Effector CD4-positive, alpha-beta T cell (primary cell): ENCODE results near the gene SAPCD2.

Source experiments
- DNase-seq: peaks from one replicate; pipeline ENCODE4 v3.0.0-alpha.2; 2020

SAPCD2 gene

DNA sequence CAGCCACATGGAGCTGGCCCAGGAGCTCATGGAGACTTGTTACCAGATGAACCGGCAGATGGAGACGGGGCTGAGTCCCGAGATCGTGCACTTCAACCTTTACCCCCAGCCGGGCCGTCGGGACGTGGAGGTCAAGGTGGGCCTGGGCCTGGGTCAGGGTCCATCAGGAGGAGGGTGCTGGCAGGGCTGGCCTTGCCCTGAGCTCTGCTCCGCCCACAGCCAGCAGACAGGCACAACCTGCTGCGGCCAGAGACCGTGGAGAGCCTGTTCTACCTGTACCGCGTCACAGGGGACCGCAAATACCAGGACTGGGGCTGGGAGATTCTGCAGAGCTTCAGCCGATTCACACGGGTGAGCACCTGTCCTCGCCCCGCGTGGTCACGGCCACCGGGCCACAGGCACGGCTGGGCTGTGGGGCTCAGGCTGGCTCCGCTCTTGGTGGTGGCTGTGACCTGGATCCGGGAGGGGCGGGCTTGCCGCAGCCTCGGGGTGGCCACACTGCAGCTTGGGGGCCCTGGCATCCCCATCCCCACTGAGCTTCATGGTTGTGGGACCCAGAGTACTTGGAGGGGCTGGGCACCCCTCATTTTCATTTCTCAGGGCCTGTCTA lies 37.1 kb upstream of the SAPCD2 start:
- no peak for DNase-seq

DNA sequence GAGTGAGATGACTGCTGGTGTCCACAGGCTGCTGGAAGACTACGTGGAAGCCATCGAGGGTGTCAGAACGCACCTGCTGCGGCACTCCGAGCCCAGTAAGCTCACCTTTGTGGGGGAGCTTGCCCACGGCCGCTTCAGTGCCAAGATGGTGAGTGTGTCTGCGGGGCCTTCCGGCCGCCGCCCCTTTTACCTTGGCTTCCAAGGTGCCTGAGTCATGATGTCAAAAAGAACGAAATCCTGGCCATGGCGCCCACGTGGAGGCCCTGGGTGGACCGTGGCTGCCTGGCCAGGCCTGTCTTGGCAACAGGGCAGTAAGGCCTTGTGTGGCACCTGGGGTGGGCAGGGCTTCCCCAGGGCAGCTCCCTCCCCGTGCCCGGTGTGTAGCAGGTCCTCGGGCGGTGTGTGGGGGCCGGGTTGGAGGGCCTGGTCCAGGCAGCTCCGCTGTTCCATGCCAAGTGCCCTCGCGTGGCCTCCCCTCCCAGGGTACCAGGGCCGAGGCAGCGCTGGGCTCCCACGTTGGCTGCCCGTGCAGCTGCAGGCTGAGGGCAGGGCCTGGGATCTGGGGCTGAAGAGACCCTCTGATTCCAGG lies 36.4 kb upstream of the SAPCD2 start:
- no peak for DNase-seq

DNA sequence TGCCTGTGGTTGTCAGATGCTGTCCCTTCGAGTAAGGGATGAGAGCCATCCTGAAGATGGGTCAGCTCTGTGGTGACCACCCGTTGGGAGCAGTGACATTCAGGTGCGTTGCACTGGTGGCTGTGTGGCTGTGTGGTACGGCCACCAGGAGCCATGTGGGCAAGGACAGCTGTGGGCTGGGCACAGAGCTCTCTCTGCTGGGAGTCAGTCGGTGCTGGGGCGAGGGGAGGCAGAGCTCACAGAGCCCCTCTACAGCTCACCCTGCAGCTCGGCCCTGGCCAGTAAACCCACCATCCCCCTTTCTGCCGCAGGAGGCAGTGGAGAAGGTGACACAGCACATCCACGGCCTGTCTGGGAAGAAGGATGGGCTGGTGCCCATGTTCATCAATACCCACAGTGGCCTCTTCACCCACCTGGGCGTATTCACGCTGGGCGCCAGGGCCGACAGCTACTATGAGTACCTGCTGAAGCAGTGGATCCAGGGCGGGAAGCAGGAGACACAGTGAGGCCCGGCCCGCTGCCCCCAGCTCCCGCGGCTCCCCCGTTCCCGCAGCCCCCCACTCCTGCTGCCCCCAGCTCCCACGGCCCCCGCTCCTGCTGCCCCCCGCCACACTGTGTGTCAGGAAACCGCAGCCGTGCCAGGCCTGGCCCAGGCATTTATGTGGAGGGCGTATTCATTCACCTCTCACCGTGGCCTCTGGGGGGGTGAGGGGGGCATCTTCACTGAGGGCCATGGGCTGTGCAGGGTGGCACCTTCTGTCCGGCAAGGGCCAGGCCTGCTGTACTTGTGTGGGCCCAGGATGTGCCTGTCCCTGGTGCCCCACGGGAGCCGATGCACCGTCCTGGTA lies 35.7 kb upstream of the SAPCD2 start:
- DNase-seq, result no peak

DNA sequence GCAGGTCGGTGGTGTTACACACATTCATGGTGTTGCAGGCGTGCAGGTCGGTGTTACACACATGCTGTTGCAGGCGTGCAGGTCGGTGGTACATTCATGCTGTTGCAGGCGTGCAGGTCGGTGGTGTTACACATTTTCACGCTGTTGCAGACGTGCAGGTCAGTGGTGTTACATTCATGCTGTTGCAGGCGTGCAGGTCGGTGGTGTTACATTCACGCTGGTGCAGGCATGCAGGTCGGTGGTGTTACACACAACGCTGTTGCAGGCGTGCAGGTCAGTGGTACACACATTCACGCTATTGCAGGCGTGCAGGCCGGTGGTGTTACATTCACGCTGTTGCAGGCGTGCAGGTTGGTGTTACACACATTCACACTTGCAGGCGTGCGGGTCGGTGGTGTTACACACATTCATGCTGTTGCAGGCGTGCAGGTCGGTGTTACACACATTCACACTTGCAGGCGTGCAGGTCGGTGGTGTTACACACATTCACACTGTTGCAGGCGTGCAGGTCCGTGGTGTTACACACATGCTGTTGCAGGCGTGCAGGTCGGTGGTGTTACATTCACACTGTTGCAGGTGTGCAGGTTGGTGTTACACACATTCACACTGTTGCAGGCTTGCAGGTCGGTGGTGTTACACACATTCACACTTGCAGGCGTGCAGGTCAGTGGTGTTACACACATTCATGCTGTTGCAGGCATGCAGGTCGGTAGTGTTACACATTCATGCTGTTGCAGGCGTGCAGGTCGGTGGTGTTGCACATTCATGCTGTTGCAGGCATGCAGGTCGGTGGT lies 33.0 kb upstream of the SAPCD2 start:
- DNase-seq, result no peak

DNA sequence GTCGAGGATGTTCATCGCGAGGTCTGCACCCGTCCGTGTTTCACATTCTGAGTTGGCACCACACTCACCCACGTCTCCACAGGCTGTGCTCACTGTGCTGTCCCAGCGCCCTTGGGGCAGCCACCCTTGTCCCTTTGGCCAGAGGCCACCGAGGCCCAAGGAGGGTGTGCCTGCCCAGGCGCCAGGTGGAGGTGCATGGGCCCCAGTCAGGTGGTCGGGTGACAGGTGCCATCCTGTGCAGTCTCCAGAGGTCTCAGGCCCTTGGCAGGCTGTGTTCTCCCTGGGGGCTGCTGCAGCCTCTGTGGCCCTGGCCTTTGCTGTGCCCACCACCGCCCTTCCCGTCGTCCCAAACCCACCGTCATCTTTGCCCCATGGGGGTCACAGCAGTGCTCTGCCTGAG lies 28.9 kb upstream of the SAPCD2 start:
- no peak for DNase-seq

DNA sequence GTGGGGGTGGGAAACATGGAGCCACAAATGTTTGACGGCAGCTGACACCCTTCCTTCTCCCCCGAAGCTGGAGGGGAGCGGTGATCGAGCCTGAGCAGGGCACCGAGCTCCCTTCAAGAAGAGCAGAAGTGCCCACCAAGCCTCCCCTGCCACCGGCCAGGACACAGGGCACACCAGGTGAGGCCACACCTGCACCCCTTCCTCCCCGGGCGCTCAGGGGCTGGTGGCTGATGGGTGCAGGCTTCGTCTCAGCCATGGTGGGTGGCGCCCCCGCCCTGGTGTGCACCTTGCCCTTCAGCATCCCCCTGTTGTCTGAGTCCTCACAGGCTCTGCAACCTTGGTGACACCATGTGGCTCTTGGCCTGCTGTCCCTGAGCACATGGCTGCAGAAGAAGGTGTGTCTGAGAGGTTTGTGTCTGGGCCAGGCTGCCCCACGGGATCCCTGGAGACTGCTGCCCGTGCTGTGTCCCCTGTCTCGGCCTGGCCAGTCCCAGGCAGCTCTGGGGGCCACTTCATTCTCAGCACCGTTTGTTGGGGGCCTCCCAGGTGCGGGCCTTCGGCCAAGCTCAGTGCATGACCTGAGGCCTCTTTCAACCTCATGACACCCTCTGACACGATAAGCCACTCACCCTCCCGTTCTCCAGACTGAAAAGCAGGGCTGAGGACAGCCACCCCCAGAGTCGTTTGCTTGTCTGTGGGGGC lies 27.6 kb upstream of the SAPCD2 start:
- DNase-seq, result no peak

DNA sequence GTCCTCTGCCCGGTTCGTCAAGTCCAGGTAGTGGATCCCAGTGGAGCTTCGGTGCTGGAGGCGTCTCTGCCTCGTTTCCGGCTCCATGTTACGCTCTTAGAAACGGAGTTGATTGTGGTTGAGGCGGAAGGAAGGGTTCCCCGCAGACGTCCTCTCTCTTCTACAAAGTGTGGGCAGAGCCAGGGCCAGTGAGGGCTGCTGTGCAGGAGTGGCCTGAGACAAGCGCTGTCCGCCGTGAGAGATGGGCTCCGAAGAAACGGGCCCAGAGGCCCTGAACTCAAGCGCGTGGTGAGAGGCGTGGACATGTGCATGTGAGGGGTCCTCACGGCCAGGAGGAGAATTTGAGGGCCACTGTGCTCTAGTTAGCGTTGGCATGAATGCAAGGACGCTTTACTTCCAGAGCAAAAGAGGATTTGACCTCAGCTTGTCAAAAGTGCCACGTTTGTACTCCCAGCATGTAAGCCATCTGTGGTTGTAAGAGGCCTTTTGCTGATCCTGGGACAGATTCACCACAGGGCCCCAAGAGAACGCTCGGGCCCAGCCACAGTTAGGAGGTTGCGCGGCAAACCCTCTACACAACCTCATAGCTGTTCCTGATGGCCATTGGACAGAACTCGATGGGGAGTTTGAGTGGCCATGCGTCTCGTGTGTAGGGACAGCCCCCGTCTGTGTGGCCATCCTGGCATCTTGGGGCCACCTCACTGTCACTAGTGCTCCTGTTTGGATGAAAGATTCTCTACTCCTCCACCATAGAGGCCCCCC lies 26.6 kb upstream of the SAPCD2 start:
- DNase-seq, result no peak

DNA sequence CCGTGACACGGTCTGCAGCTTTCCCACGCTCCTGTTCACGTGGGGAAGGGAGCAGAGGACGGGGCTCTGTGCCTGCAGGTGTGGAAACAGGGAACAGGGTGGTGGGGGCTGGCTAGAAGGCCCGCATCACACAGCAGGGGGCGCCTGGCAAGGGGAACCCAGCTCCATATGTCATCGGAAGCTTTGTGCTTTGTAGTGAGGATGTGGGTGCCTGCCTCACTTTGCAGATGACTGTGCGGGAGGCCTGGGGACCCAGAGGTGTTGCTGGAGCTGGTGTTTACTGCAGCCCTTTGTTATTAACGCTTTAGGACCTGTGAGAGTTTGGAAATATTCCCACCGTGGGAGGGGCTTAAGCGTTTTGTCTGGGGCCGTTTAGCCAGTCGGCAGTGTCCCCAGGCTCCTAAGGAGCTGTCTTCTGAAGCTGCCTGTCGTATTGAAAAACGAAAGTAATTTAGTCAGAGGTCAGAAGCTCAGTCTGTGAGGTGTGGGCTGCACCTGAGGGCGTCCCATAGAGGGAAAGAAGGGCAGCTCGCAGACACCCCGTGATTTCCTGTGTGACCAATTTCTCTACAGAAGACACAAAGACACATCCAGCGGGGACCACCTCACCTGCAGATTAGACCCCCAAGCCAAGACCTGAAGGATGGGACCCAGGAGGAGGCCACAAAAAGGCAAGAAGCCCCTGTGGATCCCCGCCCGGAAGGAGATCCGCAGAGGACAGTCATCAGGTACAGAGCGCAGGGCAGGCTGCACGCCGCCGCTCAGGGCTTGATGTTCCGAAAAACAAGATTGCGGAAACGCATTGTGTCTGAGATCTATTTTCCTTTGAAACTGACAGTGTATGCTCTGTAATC lies 25.5 kb upstream of the SAPCD2 start:
- peak; percentile 87 for DNase-seq

DNA sequence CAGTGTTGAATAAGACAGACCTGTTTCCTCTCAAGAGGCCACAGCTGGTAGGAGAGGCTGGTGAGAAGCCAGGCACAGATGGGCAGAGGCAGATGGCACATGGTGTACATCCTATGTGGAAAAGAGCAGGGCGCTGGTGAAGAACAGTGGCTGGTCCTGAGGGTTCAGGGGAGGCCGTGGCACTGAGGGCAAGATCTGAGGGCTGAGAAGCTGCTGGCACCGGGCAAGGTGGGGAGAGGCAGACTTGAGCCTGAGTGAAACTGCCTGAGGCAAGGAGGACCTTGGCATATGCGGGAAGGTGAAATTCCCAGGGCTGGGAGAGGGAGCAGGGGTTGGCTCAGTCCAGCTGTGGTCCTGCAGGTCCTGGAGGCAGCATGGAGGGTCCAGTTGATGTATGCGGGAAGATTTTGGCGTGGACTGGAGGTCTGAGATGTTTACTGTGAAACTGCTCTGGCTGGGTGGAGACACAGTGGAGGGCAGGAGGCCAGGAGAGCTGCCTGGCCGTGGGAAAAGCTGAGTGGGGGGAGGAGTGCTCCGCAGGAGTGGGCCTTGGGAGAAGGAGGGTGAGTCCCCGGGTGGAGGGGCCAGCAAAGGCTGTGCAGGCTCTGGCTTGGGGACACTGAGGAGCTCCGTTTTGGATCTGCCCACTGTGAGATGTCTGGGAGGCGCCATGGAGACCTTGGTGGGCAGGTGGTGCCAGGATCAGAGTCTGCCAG lies 19.0 kb upstream of the SAPCD2 start:
- DNase-seq, result no peak

DNA sequence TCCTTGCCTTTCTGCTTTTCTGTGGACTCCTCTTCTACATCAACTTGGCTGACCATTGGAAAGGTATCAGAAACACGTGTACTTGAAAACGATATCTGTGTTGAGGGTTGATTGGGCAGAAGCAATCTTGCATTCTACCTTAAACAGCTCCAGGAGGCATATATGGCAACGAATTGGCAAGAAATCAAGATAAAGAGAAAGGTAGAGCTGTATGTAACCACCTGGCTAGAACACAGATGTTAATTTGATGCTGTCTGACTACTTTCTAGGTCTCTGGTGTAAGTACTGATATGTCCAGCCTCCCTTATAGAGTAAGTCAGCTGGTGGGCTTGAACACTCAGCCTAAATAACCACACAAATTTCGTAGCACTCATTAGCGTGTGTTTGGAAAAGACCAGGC lies 17.8 kb upstream of the SAPCD2 start:
- no peak for DNase-seq

DNA sequence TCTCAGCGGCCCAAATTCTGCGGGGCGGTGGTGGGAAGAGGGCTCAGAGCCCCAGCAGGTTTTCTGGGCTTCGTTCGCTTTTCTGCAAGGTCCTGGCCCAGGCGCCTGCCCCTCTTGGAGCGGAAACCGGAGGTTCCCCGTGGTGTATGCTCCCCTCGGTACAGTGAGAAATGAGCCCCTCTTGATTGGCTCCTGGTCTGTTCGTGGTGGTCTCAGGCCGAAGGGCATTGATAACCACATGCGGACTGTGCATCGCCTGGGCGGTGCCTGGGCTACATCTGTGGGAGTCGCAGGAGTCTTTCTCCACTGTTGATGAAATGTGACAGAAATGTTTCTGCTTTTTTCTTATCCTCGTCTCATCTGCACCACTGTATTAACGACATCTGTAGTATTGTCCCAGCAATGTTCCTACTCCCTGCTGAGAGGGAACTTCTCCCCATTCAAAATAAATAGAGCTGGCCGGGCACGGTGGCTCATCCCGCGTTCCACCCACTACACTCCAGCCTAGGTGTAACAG lies 17.1 kb upstream of the SAPCD2 start:
- no peak for DNase-seq

DNA sequence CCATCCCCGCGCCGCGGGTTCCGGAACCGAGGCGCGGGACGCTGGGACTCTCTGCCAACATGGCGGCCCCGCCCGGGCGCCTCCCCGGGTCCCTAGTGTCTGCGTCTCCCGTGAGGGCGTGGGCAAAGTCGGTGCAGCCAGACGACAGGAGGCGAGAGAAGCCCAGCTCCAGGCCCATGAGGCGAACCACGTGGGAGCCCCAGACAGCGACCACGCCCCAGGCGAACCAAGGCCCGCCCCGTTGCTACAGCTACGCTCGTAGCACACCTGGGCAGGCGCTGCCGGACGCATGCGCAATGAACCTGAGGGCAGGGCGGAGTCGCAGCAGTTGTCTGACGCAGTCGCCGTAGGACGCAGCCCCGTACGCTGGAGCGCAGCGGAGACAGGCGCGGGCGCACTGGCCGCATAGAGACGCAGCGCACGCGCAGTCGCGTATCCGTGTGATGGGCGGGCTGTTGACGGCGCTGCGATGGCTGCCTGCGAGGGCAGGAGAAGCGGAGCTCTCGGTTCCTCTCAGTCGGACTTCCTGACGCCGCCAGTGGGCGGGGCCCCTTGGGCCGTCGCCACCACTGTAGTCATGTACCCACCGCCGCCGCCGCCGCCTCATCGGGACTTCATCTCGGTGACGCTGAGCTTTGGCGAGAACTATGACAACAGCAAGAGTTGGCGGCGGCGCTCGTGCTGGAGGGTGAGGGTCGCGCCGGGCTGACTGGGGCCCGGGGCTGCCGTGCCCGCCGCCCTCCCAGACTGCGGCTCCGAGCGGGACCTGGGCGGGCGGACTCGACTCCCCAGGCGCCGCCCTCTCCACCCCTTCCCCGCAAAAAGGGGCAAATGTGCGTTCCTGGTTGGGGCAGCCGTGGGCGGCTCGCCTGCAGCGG lies 16.4 kb upstream of the SAPCD2 start, which contains the start of gene MAN1B1:
Gene MAN1B1, plus strand, starts transcription at position 455 of the 878 bp plus-strand sequence. Its CDS starts 15 bp downstream, at position 470.
- DNase-seq, result peak; percentile 99

DNA sequence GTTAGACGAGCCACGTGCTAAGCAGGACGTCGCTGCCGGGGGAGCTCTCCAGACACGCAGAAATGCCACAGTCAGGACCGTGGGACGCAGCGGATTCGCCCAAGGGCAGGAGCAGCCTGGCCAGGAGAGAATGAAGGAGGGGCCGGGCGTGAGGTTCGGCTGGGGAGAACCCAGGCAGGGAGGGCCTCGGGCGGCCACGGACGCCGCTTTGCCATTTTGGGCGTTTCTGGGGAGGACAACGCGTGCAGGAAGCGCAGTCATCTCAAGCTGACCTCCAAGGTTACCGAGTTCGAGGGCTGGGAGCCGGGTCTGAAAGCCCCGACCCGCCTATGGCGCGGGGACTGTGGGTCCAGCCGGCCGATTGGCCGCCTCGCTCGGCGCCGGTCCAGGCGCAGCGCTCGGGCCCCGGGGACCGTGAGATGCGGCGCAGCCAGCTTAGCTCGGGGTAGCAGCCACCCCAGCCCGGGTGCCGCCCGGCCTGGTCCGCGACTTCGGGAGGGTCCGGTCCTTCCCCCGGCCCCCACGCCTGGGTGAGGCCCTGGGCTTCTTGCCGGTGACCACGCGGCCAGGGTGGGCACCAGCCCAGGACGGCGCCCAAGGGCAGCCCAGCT lies 15.7 kb upstream of the SAPCD2 start:
- no peak for DNase-seq

DNA sequence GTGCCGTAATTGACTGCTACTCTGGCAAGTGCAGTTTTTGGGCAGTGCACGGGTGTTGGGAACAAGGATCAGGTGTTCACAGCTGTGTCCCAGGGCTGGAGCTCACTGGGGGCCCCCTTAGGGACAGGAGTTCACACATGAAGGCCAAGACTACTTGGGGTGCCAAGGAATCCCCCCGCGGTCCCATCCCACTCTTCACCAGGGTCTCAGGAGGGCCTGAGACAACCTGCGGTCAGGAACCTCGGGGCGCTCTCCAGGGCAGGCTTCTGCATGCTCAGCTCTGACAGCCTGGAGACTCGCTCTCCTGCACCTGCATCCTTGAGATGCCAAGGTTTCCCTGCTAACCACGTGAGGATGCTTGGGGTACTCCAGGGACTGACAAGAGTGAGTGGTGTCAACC lies 14.2 kb upstream of the SAPCD2 start:
- DNase-seq, result no peak

DNA sequence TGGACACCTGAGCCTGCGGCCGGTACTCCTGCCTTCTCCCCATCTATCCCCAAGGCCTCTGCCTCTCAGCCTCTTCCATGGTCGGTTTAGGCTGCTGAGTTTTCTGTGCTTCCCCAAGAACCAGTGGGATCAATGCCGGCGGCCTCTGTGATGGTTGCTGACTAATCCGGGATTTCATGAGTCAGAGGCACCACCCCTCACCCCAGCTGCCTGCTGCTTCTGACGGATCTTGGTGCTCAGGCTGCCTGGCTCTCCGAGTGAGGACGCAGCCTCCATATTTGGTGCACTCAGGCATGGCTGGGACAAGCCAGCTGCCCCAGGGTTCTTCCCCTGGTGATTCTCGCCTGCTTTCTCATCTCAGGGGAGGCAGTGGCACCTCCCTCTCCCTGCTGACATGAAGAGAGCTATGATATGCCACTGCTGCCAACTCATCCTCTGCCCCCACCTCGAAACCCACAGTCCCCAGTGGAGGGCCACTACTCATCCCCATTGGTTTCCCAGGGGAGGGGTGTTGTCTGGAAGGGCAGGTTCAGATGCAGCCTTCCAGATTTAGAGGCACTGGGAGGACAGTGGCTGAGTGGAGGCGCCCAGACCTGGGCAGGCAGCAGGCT lies 13.1 kb upstream of the SAPCD2 start:
- no peak for DNase-seq

DNA sequence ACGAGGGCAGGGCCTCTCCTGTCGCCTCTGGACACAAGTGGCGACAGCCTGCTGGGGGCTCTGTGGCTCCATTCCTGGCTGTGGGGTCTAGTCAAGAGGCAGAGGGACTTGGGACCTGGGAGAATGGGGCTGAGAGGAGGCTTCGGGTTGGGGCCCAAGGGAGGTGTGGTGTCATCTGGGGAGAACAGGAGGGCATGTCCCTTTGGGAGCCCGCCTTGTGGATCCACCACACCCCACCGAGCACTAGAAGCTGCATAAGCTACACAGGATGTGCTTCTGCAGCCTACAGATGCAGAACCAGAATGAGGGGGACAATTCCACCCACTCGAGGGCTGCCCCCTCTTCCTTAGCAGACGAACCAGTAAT lies 12.6 kb upstream of the SAPCD2 start:
- no peak for DNase-seq

DNA sequence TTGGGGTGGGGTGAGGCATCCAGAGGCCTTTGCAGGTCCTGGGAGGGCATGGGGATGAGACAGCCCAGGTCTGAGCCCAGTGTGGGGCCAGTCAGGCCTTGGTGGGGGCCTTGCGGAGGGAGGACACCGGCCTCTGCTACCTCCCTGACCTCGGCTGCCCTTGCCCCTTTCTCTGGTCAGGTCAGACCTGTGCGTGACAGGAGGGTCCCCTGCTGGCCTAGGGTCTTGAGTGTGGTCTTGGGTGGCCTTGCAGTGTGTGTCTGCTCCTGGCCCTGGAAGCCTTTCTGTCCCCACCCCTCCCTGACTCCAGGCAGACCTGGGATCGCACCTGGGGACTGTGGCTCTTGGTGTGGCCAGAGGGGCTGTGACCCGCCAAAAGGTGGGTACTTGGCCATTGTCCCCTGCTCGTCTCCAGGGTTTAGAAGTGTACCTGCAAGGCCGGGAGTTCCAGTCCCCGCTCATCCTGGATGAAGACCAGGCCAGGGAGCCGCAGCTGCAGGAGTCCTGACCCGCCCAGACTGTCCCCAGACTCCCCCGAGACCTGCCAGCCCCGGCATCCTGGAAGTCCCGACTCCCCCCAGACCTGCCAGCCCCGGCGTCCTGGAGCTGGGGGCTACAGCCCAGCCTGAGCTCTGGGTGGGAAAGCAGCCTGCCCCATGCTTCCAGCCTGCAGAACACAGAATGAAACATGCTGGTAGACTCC lies 12.0 kb upstream of the SAPCD2 start:
- DNase-seq, result no peak
